22Rv1 (cell line): ENCODE results near the gene ALKBH1.

Experiments
- H3K27ac ChIP-seq: fragments of 450-650 bp; 2 replicates; pipeline ENCODE4 v1.5.1; 2017
- ZFX ChIP-seq: fragments of 450-650 bp; IDR thresholded peaks from 2 replicates; pipeline ENCODE4 v1.6.1; 2017; ENCODE audit warnings: antibody characterized with exemption, borderline replicate concordance
- TF ChIP-seq, protein P1 (sequence below): fragments of 450-650 bp; IDR thresholded peaks from 2 replicates; pipeline ENCODE4 v1.5.1; 2017; ENCODE audit warnings: mild to moderate bottlenecking

The ALKBH1 gene

DNA sequence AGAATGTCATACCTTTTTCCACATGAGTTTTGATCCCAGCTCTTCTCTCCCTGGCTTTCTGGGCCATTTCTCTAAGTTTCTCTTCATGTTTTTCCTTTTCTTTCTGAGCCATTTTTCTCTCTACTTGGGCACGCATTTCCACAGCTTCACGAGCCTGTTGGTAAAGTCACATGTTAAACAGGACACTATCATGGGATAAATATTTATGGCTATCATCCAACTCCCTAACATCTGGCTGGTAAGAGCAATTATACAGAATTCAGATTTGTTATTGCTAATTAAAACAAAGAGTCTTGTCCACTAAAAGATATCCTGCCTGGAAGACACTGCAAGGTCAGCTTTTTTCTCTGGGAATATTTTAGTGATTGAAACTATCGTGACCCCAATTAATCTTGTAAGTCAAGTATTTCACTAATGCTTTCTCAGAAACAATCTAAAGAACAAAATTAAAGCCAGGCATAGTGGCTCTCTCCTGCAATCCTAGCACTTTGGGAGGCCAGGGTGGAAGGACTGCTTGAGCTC is 23.2 kb upstream of the ALKBH1 start:
- TF ChIP-seq ZFX, result no peak
- TF ChIP-seq, protein P1, sequence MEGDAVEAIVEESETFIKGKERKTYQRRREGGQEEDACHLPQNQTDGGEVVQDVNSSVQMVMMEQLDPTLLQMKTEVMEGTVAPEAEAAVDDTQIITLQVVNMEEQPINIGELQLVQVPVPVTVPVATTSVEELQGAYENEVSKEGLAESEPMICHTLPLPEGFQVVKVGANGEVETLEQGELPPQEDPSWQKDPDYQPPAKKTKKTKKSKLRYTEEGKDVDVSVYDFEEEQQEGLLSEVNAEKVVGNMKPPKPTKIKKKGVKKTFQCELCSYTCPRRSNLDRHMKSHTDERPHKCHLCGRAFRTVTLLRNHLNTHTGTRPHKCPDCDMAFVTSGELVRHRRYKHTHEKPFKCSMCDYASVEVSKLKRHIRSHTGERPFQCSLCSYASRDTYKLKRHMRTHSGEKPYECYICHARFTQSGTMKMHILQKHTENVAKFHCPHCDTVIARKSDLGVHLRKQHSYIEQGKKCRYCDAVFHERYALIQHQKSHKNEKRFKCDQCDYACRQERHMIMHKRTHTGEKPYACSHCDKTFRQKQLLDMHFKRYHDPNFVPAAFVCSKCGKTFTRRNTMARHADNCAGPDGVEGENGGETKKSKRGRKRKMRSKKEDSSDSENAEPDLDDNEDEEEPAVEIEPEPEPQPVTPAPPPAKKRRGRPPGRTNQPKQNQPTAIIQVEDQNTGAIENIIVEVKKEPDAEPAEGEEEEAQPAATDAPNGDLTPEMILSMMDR, result no peak
- H3K27ac ChIP-seq, result no peak overlapping the region

DNA sequence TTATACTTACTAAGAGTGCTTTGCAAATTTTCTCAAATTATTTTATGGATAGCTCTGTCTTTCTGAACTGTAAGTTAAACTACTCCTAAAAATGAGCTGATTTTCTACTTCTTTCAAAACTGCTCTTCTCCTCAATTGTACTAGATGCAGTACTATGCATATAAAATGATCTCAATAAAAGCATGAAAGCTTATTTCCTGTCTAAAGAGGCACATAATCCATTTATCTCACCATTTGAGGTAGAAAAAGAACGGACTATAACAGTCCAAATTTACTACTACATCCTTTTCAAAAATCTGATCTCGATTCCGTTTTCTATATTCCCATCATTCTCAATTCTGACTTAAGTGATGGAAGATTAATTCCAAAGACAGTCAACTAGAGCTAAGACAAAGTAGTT is 14.5 kb upstream of the ALKBH1 start:
- TF ChIP-seq ZFX, result no peak
- TF ChIP-seq, protein P1, result no peak
- H3K27ac ChIP-seq, result no peak overlapping the region

DNA sequence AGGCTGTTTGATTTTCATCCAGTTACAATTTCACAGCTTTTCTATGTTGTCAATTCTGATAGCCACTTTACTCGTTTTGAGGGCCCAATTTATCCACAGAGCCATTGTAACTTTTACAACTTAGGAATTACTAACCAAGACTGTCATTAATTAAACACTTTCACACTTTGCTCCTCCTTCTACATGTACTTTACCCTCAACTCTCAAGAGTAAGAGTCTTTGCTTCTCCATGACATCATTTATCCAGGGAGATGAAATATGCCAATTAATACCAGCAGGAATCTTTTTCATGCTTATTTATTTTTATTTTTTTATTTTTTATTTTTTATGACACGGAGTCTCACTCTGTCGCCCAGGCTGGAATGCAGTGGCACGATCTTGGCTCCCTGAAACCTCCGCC is 13.6 kb upstream of the ALKBH1 start:
- TF ChIP-seq, protein P1, result no peak
- no peak for TF ChIP-seq ZFX
- H3K27ac ChIP-seq, result no peak overlapping the region

DNA sequence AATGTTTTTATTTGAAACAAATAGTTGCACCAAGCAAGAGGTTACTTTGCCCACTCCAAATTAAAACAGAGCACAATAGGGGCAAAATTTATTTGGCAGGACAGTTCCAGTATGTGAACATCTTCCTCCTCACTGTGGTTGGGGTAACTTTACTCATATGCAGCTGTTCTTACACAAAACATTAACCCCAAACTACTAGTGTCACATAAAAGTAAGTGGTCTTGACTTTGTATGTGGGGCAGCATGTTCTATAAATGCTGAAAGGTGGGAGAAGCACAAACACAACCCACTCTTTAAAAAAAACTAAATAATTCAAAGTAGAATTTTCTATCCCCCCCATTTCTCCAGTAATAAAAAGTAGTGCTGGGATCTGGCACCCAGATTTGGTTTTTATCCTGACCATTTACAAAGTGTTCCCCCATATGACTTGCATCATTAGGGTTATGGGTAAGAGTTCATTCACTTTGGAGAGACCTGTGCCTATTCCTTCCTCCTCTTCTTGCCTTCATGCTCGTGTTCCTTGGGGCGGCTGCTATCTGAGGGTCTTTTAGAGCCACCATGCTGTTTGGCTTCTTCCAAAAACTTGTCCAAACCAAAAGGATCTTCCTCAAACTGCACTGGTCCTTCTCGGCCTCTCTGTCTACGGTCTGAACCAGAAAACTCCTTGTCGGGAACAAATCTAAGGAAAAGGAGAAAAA is 9.9 kb upstream of the ALKBH1 start:
- peak overlapping the region; percentile 35 for H3K27ac ChIP-seq
- no peak for TF ChIP-seq ZFX
- TF ChIP-seq, protein P1, result no peak

- no peak for TF ChIP-seq ZFX
- TF ChIP-seq, protein P1, result no peak
Observed at GRCh38 chr14:77714926-77715325, 7.1 kb upstream of the ALKBH1 start.

DNA sequence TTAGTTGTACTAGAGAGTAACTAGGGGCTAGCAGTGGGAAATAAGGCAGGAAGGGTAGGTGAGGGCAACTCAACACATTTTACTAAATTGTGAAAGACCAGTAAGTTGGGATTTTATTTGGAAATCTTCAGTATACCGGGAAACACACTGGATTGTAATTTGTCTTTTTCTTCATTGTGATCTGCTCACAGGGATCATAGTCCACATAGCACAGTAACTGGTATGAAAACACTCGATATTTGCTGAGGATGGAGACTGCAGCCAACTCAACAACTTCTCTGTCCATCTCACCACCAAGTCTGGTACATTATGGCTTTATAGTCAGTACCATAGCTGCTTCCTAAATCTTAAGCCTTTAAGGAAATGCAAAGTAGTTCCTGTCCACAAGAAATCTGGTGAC is 2.5 kb upstream of the ALKBH1 start:
- no peak overlapping the region for H3K27ac ChIP-seq
- TF ChIP-seq, protein P1, result no peak
- TF ChIP-seq ZFX, result no peak

More at GRCh38 chr14:77714926-77715325, 7.1 kb upstream of the ALKBH1 start:
- H3K27ac ChIP-seq, result no peak overlapping the region

GRCh38 chr14:77709412-77709811 is 1.6 kb upstream of the ALKBH1 start:
- H3K27ac ChIP-seq, result no peak overlapping the region; the same call in 1 of the 2 replicates
- TF ChIP-seq, protein P1, result no peak
- no peak for TF ChIP-seq ZFX
